WI38 (cell line): ENCODE measurements around the gene LARP1B.
"Not testable (repeated sequence)": the region's sequence is repeated elsewhere in the genome, so short reads cannot be mapped to it uniquely, and the experiment has no call there.

Experiments
- H3K4me3 ChIP-seq: 2 replicates; pipeline ENCODE4 v1.5.1; 2011; ENCODE audit warnings: low read depth, mild to moderate bottlenecking, control low read depth, low read length
- TF ChIP-seq, protein P1 (sequence below): IDR thresholded peaks from 2 replicates; pipeline ENCODE4 v1.5.1; 2012; ENCODE audit warnings: low read depth, mild to moderate bottlenecking, control low read depth, low read length

Gene LARP1B

DNA sequence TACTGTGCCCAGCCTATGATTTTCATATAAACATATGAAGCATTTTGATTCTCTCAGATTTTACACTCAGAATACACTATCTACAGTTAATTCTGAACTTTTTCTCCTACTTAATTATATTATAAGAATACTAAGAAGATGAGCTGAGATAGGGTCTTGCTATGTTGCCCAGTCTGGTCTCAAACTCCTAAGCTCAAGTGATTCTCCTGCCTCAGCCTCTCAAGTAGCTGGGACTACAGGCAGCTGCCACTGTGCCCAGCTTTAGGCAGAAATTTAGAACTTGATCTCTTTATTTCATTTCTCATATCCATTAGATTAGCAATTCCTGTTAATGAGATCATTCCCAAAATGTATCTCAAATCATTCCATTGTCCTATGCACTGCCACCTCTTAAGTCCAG lies 4.7 kb upstream of the LARP1B start:
- no peak overlapping the region for H3K4me3 ChIP-seq
- TF ChIP-seq, protein P1, sequence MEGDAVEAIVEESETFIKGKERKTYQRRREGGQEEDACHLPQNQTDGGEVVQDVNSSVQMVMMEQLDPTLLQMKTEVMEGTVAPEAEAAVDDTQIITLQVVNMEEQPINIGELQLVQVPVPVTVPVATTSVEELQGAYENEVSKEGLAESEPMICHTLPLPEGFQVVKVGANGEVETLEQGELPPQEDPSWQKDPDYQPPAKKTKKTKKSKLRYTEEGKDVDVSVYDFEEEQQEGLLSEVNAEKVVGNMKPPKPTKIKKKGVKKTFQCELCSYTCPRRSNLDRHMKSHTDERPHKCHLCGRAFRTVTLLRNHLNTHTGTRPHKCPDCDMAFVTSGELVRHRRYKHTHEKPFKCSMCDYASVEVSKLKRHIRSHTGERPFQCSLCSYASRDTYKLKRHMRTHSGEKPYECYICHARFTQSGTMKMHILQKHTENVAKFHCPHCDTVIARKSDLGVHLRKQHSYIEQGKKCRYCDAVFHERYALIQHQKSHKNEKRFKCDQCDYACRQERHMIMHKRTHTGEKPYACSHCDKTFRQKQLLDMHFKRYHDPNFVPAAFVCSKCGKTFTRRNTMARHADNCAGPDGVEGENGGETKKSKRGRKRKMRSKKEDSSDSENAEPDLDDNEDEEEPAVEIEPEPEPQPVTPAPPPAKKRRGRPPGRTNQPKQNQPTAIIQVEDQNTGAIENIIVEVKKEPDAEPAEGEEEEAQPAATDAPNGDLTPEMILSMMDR = no peak

DNA sequence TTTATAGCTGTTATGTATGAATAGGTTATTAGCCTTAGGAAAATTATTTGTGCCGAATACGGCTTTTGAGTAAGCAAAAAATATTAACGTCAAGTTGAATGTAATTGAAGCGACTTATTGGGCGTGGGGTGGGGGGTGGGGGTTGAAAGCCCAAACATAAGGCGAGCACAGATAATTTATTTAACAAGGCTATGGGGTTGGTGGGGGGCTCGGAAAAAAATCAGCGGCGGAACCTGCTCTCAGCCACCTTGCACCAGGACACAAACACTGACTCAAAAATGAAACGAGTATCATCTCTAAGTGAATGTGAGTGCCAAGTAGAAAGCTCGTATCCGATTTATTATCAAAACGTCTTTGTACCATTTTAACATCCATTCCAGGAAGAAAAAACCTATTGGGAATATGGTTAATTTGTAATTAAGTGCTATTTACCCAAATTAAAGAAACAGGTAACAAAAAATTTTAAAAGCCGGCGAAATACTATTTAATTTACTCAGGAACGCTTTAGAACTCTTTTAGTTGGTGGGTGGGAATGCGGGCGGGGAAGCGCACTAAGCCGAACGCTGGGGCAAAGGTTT lies 902 bp upstream of the LARP1B start:
- peak overlapping the region; percentile 88 for H3K4me3 ChIP-seq
- TF ChIP-seq, protein P1 = no peak

- TF ChIP-seq, protein P1 = no peak
- H3K4me3 ChIP-seq = peak overlapping the region; percentile 88
Observed at GRCh38 chr4:128061566-128062536, 739 bp downstream of the LARP1B start.

DNA sequence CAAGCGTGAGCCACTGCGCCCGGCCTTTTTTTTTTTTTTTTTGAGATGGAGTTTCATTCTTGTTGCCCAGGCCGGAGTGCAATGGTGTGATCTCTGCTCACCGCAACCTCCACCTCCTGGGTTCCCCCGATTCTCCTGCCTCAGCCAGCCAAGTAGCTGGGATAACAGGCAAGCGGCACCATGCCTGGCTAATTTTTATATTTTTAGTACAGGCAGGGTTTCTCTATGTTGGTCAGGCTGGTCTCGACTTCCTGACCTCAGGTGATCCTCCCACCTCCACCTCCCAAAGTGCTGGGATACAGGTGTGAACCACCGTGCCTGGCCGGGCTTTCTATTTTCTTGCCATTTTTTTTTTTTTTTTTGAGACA lies 5.3 kb downstream of the LARP1B start:
- H3K4me3 ChIP-seq = not testable (repeated sequence)

DNA sequence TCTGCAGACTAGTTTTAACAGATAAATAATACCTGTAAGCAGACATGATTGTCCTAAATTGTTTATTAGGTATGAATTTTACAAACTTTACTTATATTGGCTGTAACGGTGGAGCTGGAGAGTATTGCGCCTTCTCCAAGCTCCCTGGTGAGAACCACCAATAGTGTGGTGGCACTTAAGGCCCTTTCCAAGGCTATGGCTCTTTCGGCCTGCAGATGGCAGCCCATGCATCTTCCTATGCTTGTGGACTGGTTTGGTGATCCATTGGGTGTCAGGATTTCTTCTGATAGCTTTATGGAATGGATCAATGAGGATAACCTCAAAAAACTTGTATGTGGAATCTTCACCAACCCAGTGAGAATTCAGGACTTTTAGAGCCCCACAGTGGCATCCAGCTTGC lies 7.8 kb downstream of the LARP1B start:
- TF ChIP-seq, protein P1 = 0 out of 2 replicates have a peak, but pooled peaks have one; percentile 18
- H3K4me3 ChIP-seq = no peak overlapping the region

DNA sequence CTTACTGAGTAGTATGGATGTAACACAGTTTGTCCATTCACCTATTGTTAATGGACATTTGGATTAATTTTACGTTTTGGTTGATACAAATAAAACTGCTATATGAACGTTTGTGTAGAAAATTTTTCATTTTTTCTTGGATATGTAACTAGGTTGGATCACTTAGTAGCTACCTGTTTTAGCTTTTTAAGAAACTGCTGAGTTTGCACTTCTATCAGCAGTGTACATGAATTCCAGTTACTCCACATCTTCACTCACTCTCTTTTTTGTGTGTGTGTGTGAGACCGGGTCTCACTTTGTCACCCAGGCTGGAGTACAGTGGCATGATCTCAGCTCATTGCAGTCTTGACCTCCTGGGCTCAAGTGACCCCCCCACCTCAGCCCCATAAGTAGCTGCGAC lies 15.4 kb downstream of the LARP1B start:
- TF ChIP-seq, protein P1 = no peak
- no peak overlapping the region for H3K4me3 ChIP-seq

- H3K4me3 ChIP-seq = not testable (repeated sequence)
Observed at GRCh38 chr4:128095293-128095692, 34.2 kb downstream of the LARP1B start.

DNA sequence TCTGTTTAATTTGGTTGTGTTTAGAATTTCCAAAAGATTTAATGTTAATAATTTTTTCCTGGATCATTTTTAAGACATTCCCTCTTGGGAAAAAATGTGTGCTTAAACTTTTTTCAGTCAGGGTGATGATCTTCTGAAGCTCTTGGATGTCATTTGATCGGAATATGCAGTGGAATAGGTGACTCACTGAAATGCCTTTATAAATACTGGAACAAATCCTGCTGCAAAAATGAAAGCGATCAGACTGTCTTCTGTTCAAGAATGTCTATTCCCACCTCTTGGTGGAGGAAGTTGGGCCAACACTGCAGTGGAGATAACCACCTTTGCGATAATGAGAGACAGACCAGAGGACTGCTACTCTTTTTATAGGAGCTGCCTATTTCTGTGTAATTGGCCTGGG lies 46.7 kb downstream of the LARP1B start:
- H3K4me3 ChIP-seq = no peak overlapping the region
- TF ChIP-seq, protein P1 = no peak
